Activated T-helper 1 cell treated with anti-CD3 and anti-CD28 coated beads, Interleukin-12 subunit alpha, Interleukin-12 subunit beta, Interleukin-2, Interleukin-4 antibody, amounts not matched to agents 30 ng/mL and 10 ng/mL and 1 ng/mL, durations not matched to agents 14 hours and 24 hours and 36 hours (primary cell): ENCODE data around the gene ZNF146. TPM values are rescaled to one million over a fixed set of nuclear protein-coding genes. Genes with fewer than 3 reads are reported as not detected.
"Not testable (repeated sequence)": the region's sequence is repeated elsewhere in the genome, so short reads cannot be mapped to it uniquely, and the experiment has no call there.

Experiments used
- DNase-seq: peaks from one replicate; pipeline ENCODE4 v3.0.0; 2021; ENCODE audit warnings: low spot score
- H3K27ac Mint-ChIP-seq: one replicate; pipeline ENCODE4 v1.8.0; 2021; ENCODE audit warnings: mild to moderate bottlenecking, mixed read lengths
- H3K27me3 Mint-ChIP-seq: one replicate; pipeline ENCODE4 v1.8.0; 2022; ENCODE audit warnings: mild to moderate bottlenecking, moderate library complexity, mixed read lengths; ENCODE audit not compliant: insufficient read depth
- H3K36me3 Mint-ChIP-seq: one replicate; pipeline ENCODE4 v1.8.0; 2021; ENCODE audit warnings: low read depth, mixed read lengths
- H3K4me1 Mint-ChIP-seq: one replicate; pipeline ENCODE4 v1.8.0; 2021; ENCODE audit warnings: low read depth, mixed read lengths
- H3K4me3 Mint-ChIP-seq: one replicate; pipeline ENCODE4 v1.8.0; 2021; ENCODE audit warnings: mild to moderate bottlenecking, moderate library complexity, mixed read lengths
- H3K9me3 Mint-ChIP-seq: one replicate; pipeline ENCODE4 v1.8.0; 2021; ENCODE audit warnings: mixed read lengths
- intact Hi-C: fragments of 100-400 bp; cut with micrococcal nuclease; formaldehyde crosslinking; loops from one replicate; pipeline ENCODE4 v1.15.1; 2024
- total RNA-seq: library from RNA; stranded (reverse); gene quantifications from 2 replicates; pipeline ENCODE4 v1.2.3, GENCODE V29; 2022

ZNF146 gene
- total RNA-seq, 1 donor from 2014 or later, result 94.0 TPM

GRCh38 chr19:36207605-36208252 is 7.2 kb upstream of the ZNF146 start:
- Mint-ChIP-seq H3K4me1 (no peaks in the 10 kb centered on the region), H3K9me3 (no peaks in the 10 kb centered on the region), H3K4me3 (no peak overlapping the region), H3K27ac (no peak overlapping the region), H3K36me3 (no peaks in the 10 kb centered on the region), H3K27me3 (no peaks in the 10 kb centered on the region)
- DNase-seq, result no peak
- intact Hi-C loops, result no loop called here

GRCh38 chr19:36209372-36209771 is 5.5 kb upstream of the ZNF146 start:
- no peaks in the 10 kb centered on the region for H3K4me1 Mint-ChIP-seq
- intact Hi-C loops, result no loop called here
- H3K36me3 Mint-ChIP-seq, result no peaks in the 10 kb centered on the region
- no peak overlapping the region for H3K27ac Mint-ChIP-seq
- H3K27me3 Mint-ChIP-seq, result no peaks in the 10 kb centered on the region
- no peak for DNase-seq
- H3K9me3 Mint-ChIP-seq, result no peaks in the 10 kb centered on the region
- no peak overlapping the region for H3K4me3 Mint-ChIP-seq

- H3K36me3 Mint-ChIP-seq, result no peaks in the 10 kb centered on the region
- H3K9me3 Mint-ChIP-seq, result no peaks in the 10 kb centered on the region
- no peaks in the 10 kb centered on the region for H3K27me3 Mint-ChIP-seq
- H3K4me1 Mint-ChIP-seq, result no peaks in the 10 kb centered on the region
- no peak for DNase-seq
- H3K4me3 Mint-ChIP-seq, result no peak overlapping the region
- intact Hi-C loops, result loop anchor here (5.0 to 10.0 kb wide), 4 partner anchors 468 to 864 kb away; partner anchors contain the start of genes IGFLR1, ZNF420, ZNF790 and ZNF850
- H3K27ac Mint-ChIP-seq, result no peak overlapping the region
Observed at GRCh38 chr19:36210497-36210896, 4.4 kb upstream of the ZNF146 start.

- no peak overlapping the region for H3K27ac Mint-ChIP-seq
- no peak for DNase-seq
- H3K9me3 Mint-ChIP-seq, result peaks cover 4% of the 10 kb centered on the region
- peaks cover 5% of the 10 kb centered on the region for H3K36me3 Mint-ChIP-seq
- no peaks in the 10 kb centered on the region for H3K4me1 Mint-ChIP-seq
- intact Hi-C loops, result loop anchor here (5.0 to 10.0 kb wide), 4 partner anchors 471 to 862 kb away; partner anchors contain the start of genes IGFLR1, ZNF420, ZNF790 and ZNF850
- H3K27me3 Mint-ChIP-seq, result no peaks in the 10 kb centered on the region
- no peak overlapping the region for H3K4me3 Mint-ChIP-seq
Observed at GRCh38 chr19:36212895-36213294, 2.0 kb upstream of the ZNF146 start.

- Mint-ChIP-seq H3K4me3 (no peak overlapping the region), H3K27me3 (no peaks in the 10 kb centered on the region), H3K4me1 (peaks cover 3% of the 10 kb centered on the region), H3K9me3 (peaks cover 13% of the 10 kb centered on the region), H3K27ac (no peak overlapping the region), H3K36me3 (peaks cover 17% of the 10 kb centered on the region)
- DNase-seq, result no peak
- intact Hi-C loops, result loop anchor here (1.0 to 10.0 kb wide), 5 partner anchors 559 to 1155 kb away; partner anchors contain the start of genes ZNF383, ZNF420, ZNF527 and ZNF568
Observed at GRCh38 chr19:36215276-36216123, 594 bp downstream of the ZNF146 start.

- DNase-seq, result no peak
- intact Hi-C loops, result no loop called here
- H3K4me1 Mint-ChIP-seq, result peaks cover 17% of the 10 kb centered on the region
- no peak overlapping the region for H3K27ac Mint-ChIP-seq
- H3K27me3 Mint-ChIP-seq, result no peaks in the 10 kb centered on the region
- no peak overlapping the region for H3K4me3 Mint-ChIP-seq
- peaks cover 45% of the 10 kb centered on the region for H3K9me3 Mint-ChIP-seq
- peaks cover 55% of the 10 kb centered on the region for H3K36me3 Mint-ChIP-seq
Observed at GRCh38 chr19:36221474-36221873, 6.6 kb downstream of the ZNF146 start.

GRCh38 chr19:36222503-36222902 is 7.6 kb downstream of the ZNF146 start:
- peaks cover 17% of the 10 kb centered on the region for H3K4me1 Mint-ChIP-seq
- peaks cover 43% of the 10 kb centered on the region for H3K9me3 Mint-ChIP-seq
- no peaks in the 10 kb centered on the region for H3K27me3 Mint-ChIP-seq
- intact Hi-C loops, result no loop called here
- no peak overlapping the region for H3K4me3 Mint-ChIP-seq
- H3K36me3 Mint-ChIP-seq, result peaks cover 54% of the 10 kb centered on the region
- no peak overlapping the region for H3K27ac Mint-ChIP-seq
- DNase-seq, result no peak

GRCh38 chr19:36225219-36225892 is 10.4 kb downstream of the ZNF146 start:
- no peak for DNase-seq
- no peak overlapping the region for H3K4me3 Mint-ChIP-seq
- intact Hi-C loops, result no loop called here
- no peaks in the 10 kb centered on the region for H3K27me3 Mint-ChIP-seq
- H3K27ac Mint-ChIP-seq, result peak overlapping the region; percentile 63
- H3K9me3 Mint-ChIP-seq, result peaks cover 49% of the 10 kb centered on the region
- peaks cover 14% of the 10 kb centered on the region for H3K4me1 Mint-ChIP-seq
- peaks cover 65% of the 10 kb centered on the region for H3K36me3 Mint-ChIP-seq

GRCh38 chr19:36233626-36234025 is 18.7 kb downstream of the ZNF146 start:
- H3K27me3 Mint-ChIP-seq, intact Hi-C loops, H3K4me3 Mint-ChIP-seq, DNase-seq, H3K4me1 Mint-ChIP-seq, H3K27ac Mint-ChIP-seq: not testable (repeated sequence)
- Mint-ChIP-seq H3K36me3 (peaks cover 87% of the 10 kb centered on the region), H3K9me3 (peaks cover 73% of the 10 kb centered on the region)

- peaks cover 82% of the 10 kb centered on the region for H3K36me3 Mint-ChIP-seq
- intact Hi-C loops, result no loop called here
- H3K4me1 Mint-ChIP-seq, result no peaks in the 10 kb centered on the region
- DNase-seq, result no peak
- peaks cover 75% of the 10 kb centered on the region for H3K9me3 Mint-ChIP-seq
- H3K27me3 Mint-ChIP-seq, result no peaks in the 10 kb centered on the region
- H3K4me3 Mint-ChIP-seq, result no peak overlapping the region
- no peak overlapping the region for H3K27ac Mint-ChIP-seq
Observed at GRCh38 chr19:36236304-36236945, 21.5 kb downstream of the ZNF146 start.

GRCh38 chr19:36236946-36237310 is 22.0 kb downstream of the ZNF146 start:
- Mint-ChIP-seq H3K4me3 (no peak overlapping the region), H3K36me3 (peaks cover 79% of the 10 kb centered on the region), H3K27me3 (no peaks in the 10 kb centered on the region), H3K27ac (no peak overlapping the region), H3K4me1 (no peaks in the 10 kb centered on the region), H3K9me3 (peaks cover 77% of the 10 kb centered on the region)
- intact Hi-C loops, result no loop called here
- no peak for DNase-seq

GRCh38 chr19:36244066-36244465 is 29.2 kb downstream of the ZNF146 start:
- no peak for DNase-seq
- Mint-ChIP-seq H3K4me3 (no peak overlapping the region), H3K9me3 (peaks cover 53% of the 10 kb centered on the region), H3K36me3 (peaks cover 14% of the 10 kb centered on the region), H3K27me3 (no peaks in the 10 kb centered on the region), H3K4me1 (no peaks in the 10 kb centered on the region), H3K27ac (no peak overlapping the region)
- intact Hi-C loops, result no loop called here
